Right renal pelvis (tissue), 4 donors: ENCODE data around the gene AP1AR. TPM values are rescaled to one million over a fixed set of nuclear protein-coding genes. Genes with fewer than 3 reads are reported as not detected.
"Not testable (repeated sequence)": the region's sequence is repeated elsewhere in the genome, so short reads cannot be mapped to it uniquely, and the experiment has no call there.

ENCODE experiments used
- DNase-seq, 4 donors: peaks; one replicate each; pipeline ENCODE4 v3.0.0-alpha.2; 2013; ENCODE audit warnings: low read depth in 4 of 4, low spot score in 3 of 4, missing footprints in 1 of 4
- polyA plus RNA-seq, 4 donors: library from polyadenylated mRNA; unstranded; fragments of 120-200 nt; gene quantifications; one replicate each; pipeline ENCODE4 v1.2.1, GENCODE V29; 2013; ENCODE audit not compliant: insufficient read length in 4 of 4

Gene AP1AR
- 10 to 100 TPM; 34.3 to 47.0 (median 41.7) TPM for polyA plus RNA-seq

- peak; percentile 70 to 79 (median 74) for DNase-seq
Measured at GRCh38 chr4:112231779-112232713, at the start of gene AP1AR. TSS of gene AP1AR (plus strand) at chr4:112231787. CDS start at chr4:112232092, 305 bp downstream.

- no peak for DNase-seq
Measured at GRCh38 chr4:112182604-112183003, 49.0 kb upstream of the AP1AR start.

- no peak for DNase-seq
Measured at GRCh38 chr4:112183252-112183651, 48.3 kb upstream of the AP1AR start.

- no peak for DNase-seq
Measured at GRCh38 chr4:112184438-112184837, 47.1 kb upstream of the AP1AR start.

- DNase-seq = no peak
Measured at GRCh38 chr4:112185334-112185733, 46.3 kb upstream of the AP1AR start.

- DNase-seq = no peak
Measured at GRCh38 chr4:112185740-112186670, 45.6 kb upstream of the AP1AR start.

GRCh38 chr4:112189754-112190153 is 41.8 kb upstream of the AP1AR start:
- no peak for DNase-seq

GRCh38 chr4:112190684-112191083 is 40.9 kb upstream of the AP1AR start:
- DNase-seq = no peak

GRCh38 chr4:112196461-112196860 is 35.1 kb upstream of the AP1AR start:
- DNase-seq = no peak

- DNase-seq = no peak
Measured at GRCh38 chr4:112199041-112199440, 32.5 kb upstream of the AP1AR start.

- DNase-seq = no peak
Measured at GRCh38 chr4:112201915-112202505, 29.6 kb upstream of the AP1AR start.

- no peak for DNase-seq
Measured at GRCh38 chr4:112203593-112203992, 28.0 kb upstream of the AP1AR start.

GRCh38 chr4:112206431-112206830 is 25.2 kb upstream of the AP1AR start:
- DNase-seq = no peak

- DNase-seq = not testable (repeated sequence)
Measured at GRCh38 chr4:112208137-112209095, 23.2 kb upstream of the AP1AR start.

GRCh38 chr4:112210777-112211176 is 20.8 kb upstream of the AP1AR start:
- no peak for DNase-seq

GRCh38 chr4:112213091-112213490 is 18.5 kb upstream of the AP1AR start:
- no peak for DNase-seq

- no peak for DNase-seq
Measured at GRCh38 chr4:112213856-112214255, 17.7 kb upstream of the AP1AR start.

GRCh38 chr4:112214390-112215264 is 17.0 kb upstream of the AP1AR start:
- DNase-seq = no peak
